Astrocyte of the spinal cord (primary cell): ENCODE data around the gene ST6GALNAC1.

Experiments
- DNase-seq: peaks from one replicate; pipeline ENCODE4 v3.0.0; 2011; ENCODE audit warnings: low read depth, low spot score
- H3K4me3 ChIP-seq: 2 replicates; pipeline ENCODE4 v1.5.1; 2011; ENCODE audit warnings: low read depth, mild to moderate bottlenecking, low read length, moderate library complexity
- CTCF ChIP-seq: IDR thresholded peaks from 2 replicates; pipeline ENCODE4 v1.5.1; 2012; ENCODE audit warnings: low read depth, mild to moderate bottlenecking, low read length, inconsistent platforms
- in situ Hi-C: cut with HindIII; loops from 2 replicates; pipeline ENCODE4 v1.10.0; 2017; ENCODE audit warnings: low sequenced_read_pairs

ST6GALNAC1 gene

GRCh38 chr17:76631821-76632565, 11.6 kb downstream of the ST6GALNAC1 start:
- in situ Hi-C loops, result no loop called here
- TF ChIP-seq CTCF, result no peak
- no peak overlapping the region for H3K4me3 ChIP-seq
- DNase-seq, result no peak

- in situ Hi-C loops, result no loop called here
- no peak for TF ChIP-seq CTCF
- H3K4me3 ChIP-seq, result no peak overlapping the region
- no peak for DNase-seq
Measured at GRCh38 chr17:76630151-76630550, 13.4 kb downstream of the ST6GALNAC1 start.

GRCh38 chr17:76627510-76627909, 16.0 kb downstream of the ST6GALNAC1 start:
- no peak for TF ChIP-seq CTCF
- no peak overlapping the region for H3K4me3 ChIP-seq
- in situ Hi-C loops, result no loop called here
- no peak for DNase-seq

GRCh38 chr17:76626442-76626841, 17.1 kb downstream of the ST6GALNAC1 start:
- H3K4me3 ChIP-seq, result no peak overlapping the region
- no peak for DNase-seq
- in situ Hi-C loops, result no loop called here
- no peak for TF ChIP-seq CTCF

- no peak overlapping the region for H3K4me3 ChIP-seq
- in situ Hi-C loops, result no loop called here
- no peak for DNase-seq
- no peak for TF ChIP-seq CTCF
Measured at GRCh38 chr17:76625496-76625895, 18.1 kb downstream of the ST6GALNAC1 start.

- peak; percentile 92 for TF ChIP-seq CTCF
- no peak overlapping the region for H3K4me3 ChIP-seq
- in situ Hi-C loops, result no loop called here
- peak; percentile 70 for DNase-seq
Measured at GRCh38 chr17:76623271-76624146, 20.0 kb downstream of the ST6GALNAC1 start.
